Stimulated activated CD4-positive, alpha-beta T cell treated with anti-CD3 and anti-CD28 coated beads, Interleukin-4, amount 100 ng/mL, for 4 hours (primary cell): ENCODE results near the gene CALML4.
"Not testable (repeated sequence)": the region's sequence is repeated elsewhere in the genome, so short reads cannot be mapped to it uniquely, and the experiment has no call there.

ENCODE experiments used
- DNase-seq, 2 experiments: peaks; one replicate each; pipeline ENCODE4 v3.0.0-alpha.2; 2020

CALML4 gene

DNA sequence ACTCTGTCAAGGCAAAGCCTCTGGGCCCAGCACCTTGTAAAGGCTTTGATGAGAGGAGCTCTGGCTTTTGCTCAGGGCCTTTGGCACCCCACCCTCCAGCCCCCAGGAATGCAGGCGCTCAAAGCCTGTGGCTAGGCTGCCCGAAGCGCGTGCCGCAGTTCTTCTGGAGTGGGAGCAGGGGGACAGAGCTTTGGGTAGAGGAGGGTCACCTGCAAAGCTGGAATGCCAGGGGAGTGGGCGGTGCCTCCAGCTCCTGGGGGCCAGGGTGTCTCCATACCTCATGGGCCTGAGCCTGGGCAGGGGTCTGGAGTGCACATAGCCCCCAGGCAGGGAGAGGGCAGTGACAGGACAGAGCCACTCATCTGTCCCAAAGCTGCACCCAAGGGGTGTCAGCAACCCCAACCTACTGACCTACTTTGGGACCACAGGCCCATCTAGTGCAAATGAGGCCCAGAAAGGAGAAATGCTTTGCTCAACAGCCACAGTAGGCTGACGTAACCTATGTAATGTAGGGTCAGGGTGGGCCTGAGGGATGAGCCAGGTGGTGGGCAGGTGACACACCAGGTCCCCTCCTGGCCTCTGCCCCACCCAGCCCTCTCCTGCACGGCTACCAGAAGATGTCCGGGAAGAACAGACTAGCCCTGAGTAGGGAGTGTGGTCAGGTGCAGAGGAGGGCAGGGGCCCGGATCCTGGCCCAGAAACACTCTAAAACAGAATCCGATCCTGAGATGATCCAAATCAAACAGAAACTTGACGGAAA, 2.2 kb upstream of the CALML4 start:
- no peak for DNase-seq

DNA sequence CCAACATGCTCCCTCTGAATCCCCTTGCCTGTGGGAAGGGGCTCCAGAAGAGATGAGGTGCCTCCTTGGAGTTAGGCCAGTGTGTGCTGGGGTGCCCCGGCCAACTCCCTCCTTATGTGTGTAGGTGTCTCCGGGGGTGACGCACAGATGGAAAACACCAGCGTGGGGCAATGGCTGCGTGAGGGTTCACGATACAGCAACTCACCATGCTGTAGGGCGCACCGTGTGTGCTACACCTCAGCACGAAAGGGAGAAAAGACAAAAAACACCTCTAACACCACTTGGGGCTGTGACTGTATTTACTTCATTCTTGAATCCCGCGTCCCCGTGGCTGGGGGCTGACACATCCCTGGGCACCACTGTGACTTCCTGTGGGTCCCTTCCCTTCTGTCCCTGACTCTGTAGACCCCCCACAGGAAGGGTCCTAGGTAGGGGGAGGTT, 1.6 kb upstream of the CALML4 start:
- no peak for DNase-seq

DNA sequence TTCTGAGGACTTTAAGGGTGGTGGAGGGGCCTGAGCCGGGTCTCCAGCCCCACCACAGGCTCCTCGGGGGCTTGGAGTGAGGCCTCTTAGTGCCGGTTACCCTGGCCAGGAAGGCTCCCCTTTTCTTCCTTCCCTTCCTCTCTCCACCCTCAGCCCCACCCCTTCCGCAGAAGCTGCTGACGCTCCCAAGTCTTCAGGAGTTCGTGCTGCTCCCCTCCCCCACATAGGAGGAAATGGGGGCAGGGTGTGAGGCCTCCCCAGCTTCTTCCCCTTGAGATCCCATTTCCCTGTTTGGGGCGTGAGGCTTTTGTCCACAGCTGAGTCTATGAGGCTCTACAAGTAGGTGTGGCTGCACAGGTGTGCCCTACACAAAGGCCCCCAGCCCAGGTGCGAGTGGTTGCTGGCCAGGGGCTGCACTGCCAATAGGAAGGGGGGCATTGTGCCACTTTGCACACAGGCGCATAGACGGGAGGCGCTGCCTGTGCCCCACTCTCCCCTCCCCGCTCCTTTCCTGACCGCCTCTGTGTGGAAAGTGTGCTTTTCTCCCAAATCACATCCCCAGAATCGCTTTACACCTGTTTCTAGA, 915 bp upstream of the CALML4 start:
- DNase-seq: no peak

DNA sequence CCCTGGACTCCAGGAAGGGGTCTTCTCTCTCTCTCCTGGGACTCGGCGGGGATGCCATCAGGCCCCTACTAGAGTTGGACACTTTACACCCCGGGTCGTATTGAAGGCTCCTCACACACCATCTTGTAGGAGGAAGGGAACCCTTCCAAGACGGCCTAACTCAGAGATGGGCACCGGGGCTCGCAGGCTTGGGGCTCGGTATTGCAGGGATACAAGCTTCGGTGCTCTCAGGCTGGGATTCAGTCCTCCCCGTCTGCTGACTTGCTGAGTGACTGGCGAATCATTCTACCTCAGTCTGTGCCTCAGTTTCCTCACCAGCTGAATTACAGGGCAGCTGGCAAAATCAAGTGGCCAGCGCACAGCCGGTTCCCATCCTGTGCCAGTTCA, 419 bp upstream of the CALML4 start:
- DNase-seq: no peak

DNA sequence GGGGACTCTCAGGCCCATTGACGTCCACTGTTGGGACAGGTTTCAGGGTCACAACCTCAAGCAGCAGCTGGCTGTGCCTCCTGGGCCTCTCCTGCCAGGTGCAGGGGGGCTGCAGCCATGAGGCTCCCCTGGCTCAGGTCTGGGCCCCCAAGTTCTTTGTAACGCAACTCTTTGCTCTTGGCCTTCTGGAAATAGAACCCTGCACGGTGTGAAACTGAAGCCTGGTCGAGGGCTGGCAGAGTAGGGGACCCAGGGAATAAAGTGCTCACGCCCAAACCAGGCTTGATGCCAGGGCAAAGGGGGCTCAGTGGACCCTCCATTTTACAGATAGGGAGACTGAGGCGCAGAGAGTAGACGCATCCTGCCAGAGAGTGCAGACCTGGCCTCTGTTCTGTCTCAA, 771 bp downstream of the CALML4 start:
- DNase-seq: no peak

DNA sequence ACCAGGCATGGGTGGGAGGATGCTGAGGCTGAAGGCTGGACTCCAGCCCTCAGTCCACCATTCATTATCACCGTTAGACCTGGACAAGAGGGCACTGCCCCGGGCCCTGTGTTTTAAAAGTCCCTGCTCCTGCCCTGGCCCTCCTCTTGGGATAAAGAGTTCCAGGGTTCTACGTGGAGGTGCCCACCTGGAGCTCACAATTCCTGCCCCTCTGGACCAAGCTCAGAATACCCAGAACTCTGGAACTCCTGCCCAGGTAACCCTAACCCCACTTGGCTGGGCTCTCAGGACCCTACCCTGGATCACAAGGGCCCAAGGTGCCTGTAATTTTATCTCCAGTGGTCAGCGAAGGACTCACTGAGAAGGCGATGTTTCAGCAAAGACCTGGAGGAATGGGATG, 1.2 kb downstream of the CALML4 start:
- DNase-seq: no peak

DNA sequence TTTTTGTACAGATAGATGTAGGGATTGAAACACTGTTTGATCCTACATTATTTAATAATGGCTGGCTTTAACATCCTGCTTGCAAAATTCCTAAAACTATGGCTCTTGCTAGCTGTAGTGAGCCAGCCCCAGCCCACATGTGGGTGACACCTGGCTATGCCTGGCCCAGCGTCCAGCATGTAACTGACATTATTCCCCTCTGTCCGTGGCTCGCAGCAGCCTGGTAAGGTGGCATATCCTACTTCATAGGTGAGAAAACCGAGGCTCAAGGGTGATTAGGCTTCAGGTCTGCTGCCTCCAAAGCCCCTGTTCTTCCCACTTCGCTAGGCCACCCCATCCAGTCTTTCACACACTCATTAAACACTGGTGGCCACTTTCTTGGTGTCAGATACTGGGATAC, 1.6 kb downstream of the CALML4 start:
- no peak for DNase-seq

DNA sequence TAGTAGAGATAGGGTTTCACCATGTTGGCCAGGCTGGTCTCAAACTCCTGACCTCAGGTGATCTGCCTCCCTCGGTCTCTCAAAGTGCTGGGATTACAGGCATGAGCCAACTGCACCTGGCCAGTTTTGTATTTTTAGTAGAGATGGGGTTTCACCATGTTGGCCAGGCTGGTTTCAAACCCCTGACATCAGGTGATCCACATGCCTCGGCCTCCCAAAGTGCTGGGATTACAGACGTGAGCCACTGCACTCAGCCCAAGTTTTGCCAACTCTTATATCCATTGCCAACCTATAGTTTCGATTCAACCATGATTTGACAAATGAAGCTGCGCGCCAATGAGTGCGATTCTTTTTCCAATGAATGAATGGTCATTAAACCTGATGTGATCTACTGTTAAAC, 2.1 kb downstream of the CALML4 start:
- DNase-seq: not testable (repeated sequence)

DNA sequence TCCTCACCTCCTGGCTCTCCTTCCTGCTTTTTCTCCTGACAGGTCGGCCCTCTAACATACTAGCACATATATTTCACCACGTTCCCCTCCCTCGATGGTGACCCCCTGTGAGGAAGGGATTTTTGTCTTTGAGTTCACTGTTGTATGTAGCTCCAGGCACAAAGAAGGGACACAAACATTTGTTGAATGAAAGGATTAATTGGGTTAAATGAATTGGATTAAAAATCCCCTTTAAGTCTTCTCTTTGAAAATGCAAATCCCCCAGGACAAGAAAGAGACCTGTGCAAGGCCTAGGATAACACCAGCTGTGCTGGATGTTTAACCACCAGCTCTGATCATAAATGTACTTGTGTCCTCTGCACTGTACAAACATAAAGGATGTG, 3.3 kb downstream of the CALML4 start:
- DNase-seq: no peak

DNA sequence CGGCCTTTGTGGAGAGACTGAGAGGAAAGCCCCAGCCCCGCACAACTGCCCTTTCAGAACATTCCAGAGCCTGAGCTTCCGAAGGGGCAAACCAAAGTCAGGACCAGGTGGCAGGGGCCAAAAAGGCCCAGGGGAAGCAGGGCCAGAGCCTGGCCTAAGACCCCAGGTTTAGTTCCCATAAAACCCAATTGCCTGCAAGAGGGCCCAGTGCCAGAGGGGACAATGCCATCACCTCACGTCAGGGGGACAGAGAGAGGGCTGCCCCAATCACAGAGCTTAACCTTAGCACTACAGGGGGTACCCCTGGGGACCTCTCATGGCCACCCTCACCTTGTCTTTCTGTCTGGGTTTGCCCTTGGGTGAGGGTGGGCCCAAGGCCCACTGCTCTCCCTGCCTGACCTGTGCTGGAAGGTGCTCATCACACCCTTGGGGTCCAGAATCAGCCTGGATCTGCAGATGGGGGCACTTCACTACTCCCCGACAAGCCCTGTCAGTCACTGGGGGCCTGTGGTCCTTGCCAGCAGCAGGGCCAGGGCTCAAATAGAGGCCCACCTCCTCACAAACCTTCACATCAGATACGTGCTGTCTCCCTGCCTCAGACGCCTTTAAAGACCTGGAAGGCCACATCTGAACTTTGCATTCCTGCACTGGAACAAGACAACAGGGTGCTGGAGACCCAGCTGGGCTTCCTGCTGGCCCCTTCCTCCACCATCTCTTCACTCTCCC, 3.8 kb downstream of the CALML4 start:
- DNase-seq: no peak

DNA sequence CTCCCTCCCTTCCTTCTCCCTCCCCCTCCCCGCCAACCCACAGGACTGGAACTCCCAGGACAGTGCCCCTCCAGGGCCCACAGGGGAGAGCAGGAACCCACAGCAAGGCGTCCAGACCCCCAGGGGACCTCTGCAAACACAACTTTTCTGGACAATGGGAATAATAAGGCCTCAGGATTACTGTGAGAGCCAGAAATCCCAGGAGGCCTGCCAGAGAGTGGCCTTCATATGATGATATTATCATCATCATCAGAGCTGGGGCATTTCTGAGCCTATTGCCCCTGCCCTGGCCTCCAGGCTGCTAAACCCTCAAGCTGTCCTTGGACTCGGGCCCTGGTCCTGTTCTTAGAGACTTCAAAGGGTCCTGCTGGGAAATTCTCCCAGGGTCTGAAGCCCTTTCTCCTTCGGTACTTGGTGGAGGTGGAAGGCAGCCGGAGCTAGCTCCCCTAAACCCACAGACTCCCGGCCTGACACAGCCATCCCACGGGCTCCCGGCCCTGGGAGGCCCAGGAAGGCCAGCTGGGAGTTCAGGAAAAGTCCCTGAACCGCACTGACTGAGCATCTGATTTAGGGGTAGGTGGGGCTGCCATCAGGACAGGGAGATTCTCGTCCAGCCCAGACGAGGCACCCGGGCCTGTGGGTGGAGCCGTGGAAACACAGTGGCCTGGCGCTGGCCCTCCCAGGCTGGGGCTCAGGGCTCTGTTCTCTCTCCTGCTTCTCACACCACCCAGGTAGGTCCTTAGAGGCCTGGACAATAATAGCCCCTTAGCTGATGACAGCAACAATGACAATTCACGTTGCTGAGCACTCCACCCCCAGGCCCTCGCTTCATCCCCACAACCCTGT, 4.9 kb downstream of the CALML4 start:
- no peak for DNase-seq

DNA sequence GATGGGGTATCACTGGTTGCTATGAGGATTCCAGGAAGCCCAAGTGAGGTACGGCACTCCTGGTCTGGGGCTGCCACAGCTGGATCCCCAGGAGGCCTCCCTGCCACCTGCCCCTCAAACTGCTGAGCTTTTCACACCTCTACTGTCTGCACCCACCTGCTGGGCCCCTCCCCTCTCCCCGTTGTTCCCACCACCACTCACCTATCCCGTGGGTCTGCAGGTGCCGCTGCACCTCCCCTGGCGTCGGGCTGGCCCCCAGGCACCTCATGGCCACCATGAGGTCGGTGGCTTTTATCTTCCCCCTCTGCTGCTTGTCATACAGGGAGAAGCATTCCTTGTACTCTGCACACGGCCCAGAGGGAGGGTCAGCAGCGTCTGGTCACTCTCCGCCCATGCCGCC, 5.8 kb downstream of the CALML4 start:
- no peak for DNase-seq

DNA sequence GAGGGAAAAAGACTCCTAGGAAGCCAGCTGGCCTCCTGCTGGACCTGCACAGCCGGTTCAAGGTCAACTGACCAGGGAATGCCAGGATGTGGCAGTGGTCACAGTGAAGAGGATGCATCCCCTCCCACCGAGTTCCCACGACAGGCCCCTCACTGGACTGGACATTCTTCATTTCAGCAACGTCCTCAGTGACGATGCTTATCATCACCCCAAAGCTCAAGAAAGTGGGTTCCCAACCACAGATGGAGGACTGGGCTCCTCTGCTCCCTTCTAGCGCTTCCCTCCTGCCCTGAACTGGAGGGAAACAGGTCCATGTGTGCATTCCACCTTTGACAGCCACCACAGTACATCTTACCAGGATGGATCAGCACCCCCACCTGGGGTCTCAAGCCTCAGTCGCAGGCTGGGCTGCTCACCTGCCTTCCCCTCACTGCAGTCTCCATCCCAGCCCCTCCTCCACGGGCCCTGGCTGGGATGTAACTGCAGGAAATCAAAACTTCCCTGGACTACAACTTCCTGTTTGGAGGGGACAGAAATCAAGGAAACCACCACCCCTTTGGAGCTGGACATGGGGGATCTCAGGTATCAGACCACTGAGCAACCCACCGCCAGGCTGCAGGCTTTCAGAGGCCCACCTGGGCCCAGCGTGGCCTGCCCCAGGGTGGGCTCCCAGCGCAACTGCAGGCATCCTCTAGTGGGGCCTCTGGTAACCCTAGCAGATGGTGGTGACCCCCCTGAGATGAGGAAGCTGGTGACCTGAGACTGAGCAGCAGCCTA, 7.3 kb downstream of the CALML4 start:
- no peak for DNase-seq

DNA sequence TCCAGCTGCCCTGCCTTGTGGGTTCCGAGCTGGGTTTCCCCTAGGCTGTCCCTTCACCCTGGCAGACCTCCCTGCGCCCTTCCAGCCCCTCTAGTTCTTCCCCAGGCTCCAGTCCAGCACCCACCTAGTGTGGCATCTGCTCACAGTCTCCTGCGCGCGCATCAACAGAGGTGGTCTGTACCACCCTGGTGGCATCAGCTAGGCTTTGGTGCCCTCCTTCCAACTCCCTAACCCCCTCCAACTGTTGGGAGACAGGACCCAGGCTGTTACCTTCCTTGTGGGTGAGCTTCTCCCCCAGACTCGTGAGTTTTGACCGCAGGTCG, 8.0 kb downstream of the CALML4 start:
- no peak for DNase-seq

DNA sequence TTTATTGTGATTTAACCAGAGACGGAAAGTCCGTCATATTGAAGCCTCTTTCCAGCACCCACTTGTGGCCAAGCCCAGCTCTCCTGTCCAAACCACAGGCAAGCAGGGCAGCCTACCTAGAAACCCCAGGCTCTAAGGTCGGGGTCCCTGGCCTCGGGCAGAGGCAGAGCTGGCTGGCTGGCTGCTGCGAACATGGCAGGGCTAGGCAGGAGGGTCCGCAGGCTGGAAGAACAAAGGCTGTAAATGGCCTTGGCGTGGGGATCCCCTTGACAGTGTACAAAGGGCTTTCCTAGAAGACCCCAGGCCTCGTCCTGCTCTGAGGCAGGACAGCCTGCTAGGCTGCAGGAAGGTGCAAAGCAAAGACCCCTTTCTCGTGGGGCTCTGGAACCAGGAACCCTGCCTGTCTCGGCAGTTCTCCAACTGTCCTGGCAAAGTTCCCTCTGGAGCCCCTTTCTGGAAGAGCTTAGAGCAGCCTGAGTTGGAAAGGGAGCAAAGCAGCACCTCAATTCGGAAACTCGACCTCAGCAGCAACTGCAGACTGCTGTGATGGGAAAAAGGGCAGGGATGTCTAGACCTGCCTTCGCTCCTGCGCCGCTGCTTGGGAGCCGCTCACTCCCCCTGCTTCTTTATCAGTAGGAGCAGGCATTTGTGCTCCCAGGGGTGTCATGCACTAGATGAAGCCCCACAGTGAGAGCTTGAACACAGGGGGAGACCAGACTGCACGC, 8.5 kb downstream of the CALML4 start:
- DNase-seq: no peak

DNA sequence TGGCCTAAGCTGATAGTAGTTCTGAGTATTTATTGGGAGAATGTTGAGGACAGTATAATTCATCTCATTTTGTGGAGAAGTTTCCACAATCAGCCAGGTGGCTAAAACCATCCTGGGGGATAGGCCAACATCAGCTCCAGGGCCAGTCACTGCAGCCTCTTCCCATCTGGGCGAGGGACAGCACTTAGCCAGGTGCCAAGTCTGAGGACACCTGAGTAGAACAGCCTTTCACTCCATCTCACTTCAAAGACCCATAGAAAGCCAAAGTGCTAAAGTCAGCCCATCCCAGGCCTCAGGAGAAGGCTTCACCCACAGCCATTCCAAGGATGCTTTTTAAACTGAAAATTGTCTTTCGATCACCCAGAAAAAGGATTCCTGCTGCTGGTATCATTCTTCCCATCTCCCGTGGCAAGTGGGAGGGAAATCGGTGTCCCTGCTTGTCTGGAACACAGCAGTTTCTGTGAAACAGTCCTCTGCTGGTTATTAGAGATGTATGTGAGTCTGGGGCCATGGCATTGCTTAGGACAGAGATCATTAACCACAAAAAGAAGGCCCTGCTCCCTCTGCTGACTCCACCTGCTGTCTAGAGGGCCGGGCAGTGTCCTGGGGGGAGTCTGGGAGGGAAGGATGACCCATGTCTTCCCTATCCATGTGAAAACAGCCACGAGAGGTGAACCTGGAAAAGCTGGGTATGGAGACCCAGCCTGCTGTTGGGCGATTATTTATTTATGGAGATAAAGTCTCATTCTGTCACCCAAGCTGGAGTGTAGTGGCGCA, 9.6 kb downstream of the CALML4 start:
- DNase-seq: no peak

DNA sequence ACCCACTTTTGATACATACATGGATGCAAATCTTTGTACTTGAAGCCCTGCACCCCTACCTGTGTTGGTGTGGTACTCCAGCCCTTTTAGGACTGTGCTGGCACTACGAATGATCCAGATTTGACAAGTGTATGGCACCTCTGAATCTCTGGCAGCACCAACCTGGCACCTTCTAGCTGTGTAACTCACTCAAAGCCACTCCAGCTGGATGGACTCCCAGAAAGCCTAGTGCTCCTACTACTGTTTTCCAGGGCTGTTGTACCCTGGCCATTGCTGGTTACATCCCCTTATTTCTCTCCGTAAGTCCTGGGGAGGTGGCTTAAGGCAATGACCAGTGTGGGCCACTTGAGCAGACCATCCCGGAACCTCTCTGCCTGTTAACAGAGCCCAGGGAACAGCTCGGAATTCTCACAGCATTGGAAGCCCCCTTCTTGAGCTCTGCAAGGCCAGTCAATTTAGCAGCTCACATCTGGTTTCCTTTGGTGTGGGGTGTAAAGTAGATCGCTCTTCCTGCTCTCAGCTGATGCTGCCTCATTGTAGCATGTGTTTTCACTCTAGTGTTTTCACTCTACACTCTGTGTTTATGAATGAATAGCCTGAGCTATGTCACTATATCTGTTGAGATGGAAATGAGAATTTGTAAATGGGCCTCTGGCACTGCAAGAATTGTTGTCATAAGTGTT, 12.2 kb downstream of the CALML4 start:
- DNase-seq: no peak

DNA sequence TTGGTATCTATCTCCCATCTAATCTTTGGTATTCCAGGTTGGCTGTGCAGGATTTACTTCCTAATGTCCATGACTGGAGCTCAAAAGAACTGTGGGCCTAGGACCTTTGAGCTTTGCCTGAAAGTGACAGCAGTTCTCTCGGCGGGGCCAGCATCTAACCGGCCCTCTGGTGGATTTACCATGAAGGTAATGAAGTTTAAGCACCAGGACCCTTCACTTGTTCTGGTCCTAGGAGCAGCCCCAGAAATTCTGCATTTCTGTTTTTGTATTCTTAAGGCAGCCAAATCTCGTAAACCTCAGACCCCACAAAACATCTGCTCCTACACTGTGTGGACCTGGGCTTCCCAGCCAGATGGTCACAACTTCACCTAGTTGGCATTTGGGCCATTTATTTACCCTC, 13.0 kb downstream of the CALML4 start:
- no peak for DNase-seq

DNA sequence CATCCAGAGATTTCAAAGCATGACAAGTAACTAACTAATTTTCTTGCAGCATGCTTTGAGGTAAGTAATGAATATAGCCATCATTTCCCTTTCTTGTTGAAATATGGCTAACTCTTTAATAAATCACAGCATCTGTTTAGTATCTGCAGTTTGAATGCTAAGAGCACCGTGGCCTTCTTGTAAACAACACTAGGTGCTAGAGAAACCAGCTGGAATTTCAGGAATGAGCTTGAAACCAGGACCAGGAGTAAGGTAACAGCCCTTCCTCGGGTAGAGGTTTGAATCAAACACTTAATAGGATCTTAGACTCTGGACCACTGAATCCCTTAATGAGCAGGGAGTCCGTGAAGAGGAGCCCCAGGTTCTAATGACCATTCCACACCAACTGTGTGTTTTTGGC, 13.6 kb downstream of the CALML4 start:
- no peak for DNase-seq

DNA sequence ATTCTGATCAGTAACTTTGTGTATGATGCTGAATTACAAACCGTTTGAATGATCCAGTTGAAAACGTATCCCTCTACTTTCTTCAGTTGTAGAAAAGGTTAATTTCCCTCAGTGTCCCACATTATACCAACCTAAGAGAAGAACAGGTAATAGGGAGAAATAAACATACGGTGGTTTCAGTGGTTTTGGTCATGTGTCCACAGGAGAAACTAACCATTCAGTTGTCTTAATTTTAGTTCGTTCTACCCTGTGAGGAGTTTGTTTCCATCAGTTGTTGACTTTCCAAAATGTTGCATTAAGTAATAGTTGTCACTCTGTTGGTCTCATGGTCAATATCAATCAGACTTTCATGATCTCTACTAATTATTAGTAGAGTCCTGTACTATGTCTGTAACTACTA, 15.1 kb downstream of the CALML4 start:
- DNase-seq: no peak

DNA sequence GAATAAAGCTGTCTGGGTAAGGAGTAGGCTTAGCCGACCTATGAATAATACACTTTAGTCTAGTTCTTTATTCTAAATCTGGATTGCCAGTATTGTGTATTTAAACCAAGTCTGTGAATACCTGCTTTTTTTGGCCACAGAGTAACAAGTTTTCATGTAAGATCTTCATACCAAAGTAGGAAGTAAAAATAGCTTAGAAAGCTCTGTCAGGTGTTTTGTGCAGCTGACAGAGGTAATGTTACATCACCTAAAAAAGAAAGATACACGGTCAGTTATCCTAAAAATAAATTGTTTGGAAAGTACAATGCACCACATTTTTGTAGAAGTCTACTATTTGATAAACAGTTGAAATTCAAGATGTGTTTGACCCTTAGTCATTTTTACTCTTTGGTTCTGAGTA, 16.5 kb downstream of the CALML4 start:
- DNase-seq: no peak
